Aorta (tissue), 5 donors: Measurements from ENCODE around the gene DNM2. TPM values are rescaled to one million over a fixed set of nuclear protein-coding genes. Genes with fewer than 3 reads are reported as not detected.

Source experiments
- ATAC-seq: fragments of 200-7000 bp; cut with Tn5 transposase; one replicate; pipeline ENCODE4 v1.9.1; 2022; ENCODE audit warnings: moderate library complexity; ENCODE audit not compliant: low FRiP score
- DNase-seq, 2 donors: peaks; one replicate each; pipeline ENCODE4 v3.0.0-alpha.2; 2020
- H3K27ac ChIP-seq, 2 donors: one replicate each; pipeline ENCODE4 v1.5.1; 2013; ENCODE audit warnings: low read length in 2 of 2, mild to moderate bottlenecking in 2 of 2, moderate library complexity in 2 of 2, control low read depth in 1 of 2, inconsistent platforms in 1 of 2, low read depth in 1 of 2
- H3K27me3 ChIP-seq, 2 donors: one replicate each; pipeline ENCODE4 v1.6.1; 2013; ENCODE audit warnings: control low read depth in 1 of 2, low read length in 1 of 2, mild to moderate bottlenecking in 1 of 2, moderate library complexity in 1 of 2; ENCODE audit not compliant: insufficient read depth in 2 of 2, control insufficient read depth in 1 of 2
- H3K36me3 ChIP-seq, 2 donors: one replicate each; pipeline ENCODE4 v1.6.1; 2013; ENCODE audit warnings: control low read depth in 1 of 2, low read length in 1 of 2, mild to moderate bottlenecking in 1 of 2; ENCODE audit not compliant: insufficient read depth in 2 of 2, control insufficient read depth in 1 of 2
- H3K4me1 ChIP-seq, 2 donors: one replicate each; pipeline ENCODE4 v1.6.1; 2013; ENCODE audit warnings: low read length in 2 of 2, control low read depth in 1 of 2, mild to moderate bottlenecking in 1 of 2, moderate library complexity in 1 of 2; ENCODE audit not compliant: insufficient read depth in 2 of 2, control insufficient read depth in 1 of 2
- H3K4me3 ChIP-seq, 2 donors: one replicate each; pipeline ENCODE4 v1.5.1; 2013; ENCODE audit warnings: low read length in 2 of 2, control low read depth in 1 of 2, mild to moderate bottlenecking in 1 of 2
- H3K9me3 ChIP-seq: one replicate; pipeline ENCODE4 v1.6.1; 2013; ENCODE audit warnings: mild to moderate bottlenecking, low read length; ENCODE audit not compliant: control insufficient read depth
- WGBS, 2 donors: extraction: QIAGEN DNeasy Blood & Tissue Kit; methylation state at CpG; one replicate each; pipeline ENCODE4 v1.1.7; 2013; 5-methylcytosine and 5-hydroxymethylcytosine counted together
- intact Hi-C, 2 donors: fragments of 100-400 bp; cut with DNase I; formaldehyde crosslinking; loops; one replicate each; pipeline versions ENCODE4 v1.14.2 to v1.15.0; 2022
- polyA plus RNA-seq, 2 donors: library from polyadenylated mRNA; stranded (reverse); fragments of 200-250 nt; gene quantifications; one replicate each; pipeline ENCODE4 v1.2.3, GENCODE V29; 2013
- total RNA-seq, 2 donors: library from RNA; stranded (reverse); fragmentation: NEBNext Ultra II Directional; extraction: Animal tissue kit (Norgen Biotek cat#: 25700); gene quantifications; one replicate each; pipeline ENCODE4 v1.2.1, GENCODE V29; 2021
- donor health status: healthy with polysubstance abuse.
- donor health status: Bipolar disorder and iron deficiency.
- donor health status: DM: no; HTN: no; CAD: no.
- donor health status: DM: no; HTN: no; CAD: no.
- donor health status: DM: yes; HTN: yes; CAD: no.

The DNM2 gene
- total and polyA plus RNA-seq, 4 donors: 51.7 to 160 (median 104) TPM

DNA sequence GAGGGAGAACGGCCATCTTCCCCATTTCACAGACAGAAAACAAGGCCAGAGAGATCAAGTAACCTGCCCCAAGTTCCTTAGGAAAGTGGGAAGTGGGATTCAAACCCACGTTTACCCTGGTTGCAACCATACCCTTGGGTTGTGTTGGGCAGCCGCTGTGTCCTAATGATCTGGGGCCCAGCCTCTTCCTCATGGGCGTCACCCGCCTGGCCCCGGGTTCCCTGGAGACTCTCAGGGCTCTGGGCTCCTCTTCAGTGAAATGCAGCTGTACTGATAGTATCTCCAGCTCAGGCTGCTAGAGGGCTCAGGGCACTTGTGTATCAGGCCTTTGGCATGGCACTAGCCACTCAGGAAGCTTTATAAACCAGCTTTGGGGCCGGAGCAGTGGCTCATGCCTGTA, 108.4 kb downstream of the DNM2 start:
- intact Hi-C loops: no loop called here
- Histone ChIP-seq H3K4me1 (no peaks in the 10 kb centered on the region), H3K27ac (no peak overlapping the region), H3K9me3 (no peaks in the 10 kb centered on the region), H3K27me3 (no peaks in the 10 kb centered on the region), H3K4me3 (no peak overlapping the region), H3K36me3 (no peaks in the 10 kb centered on the region)
- no peak for ATAC-seq
- 89 to 93% methylated on average over 7 of the region's 7 CpGs for WGBS, 2 donors
- DNase-seq: no peak

DNA sequence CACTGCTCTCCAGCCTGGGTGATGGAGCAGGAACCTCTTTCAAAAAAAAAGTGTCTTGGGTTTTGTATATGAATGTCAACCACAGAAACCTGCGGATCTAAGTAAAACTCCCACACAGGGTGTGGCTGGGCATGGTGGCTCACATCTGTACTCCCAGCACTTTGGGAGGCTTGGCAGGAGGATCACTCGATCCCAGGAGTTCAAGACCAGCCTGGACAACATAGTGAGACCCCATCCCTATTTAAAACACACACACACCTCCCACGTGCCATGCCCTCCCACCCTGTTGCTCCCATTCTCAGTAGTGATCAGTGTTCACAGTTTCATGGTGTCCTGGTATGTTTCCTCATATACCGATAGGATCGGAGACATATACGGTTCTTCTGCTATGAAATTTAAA, 109.0 kb downstream of the DNM2 start:
- Histone ChIP-seq H3K36me3 (no peaks in the 10 kb centered on the region), H3K27ac (no peak overlapping the region), H3K4me3 (no peak overlapping the region), H3K27me3 (no peaks in the 10 kb centered on the region), H3K4me1 (no peaks in the 10 kb centered on the region), H3K9me3 (no peaks in the 10 kb centered on the region)
- WGBS, 2 donors: 89 to 91% methylated on average over 6 of the region's 6 CpGs
- DNase-seq (no peak), ATAC-seq (no peak)
- intact Hi-C loops: no loop called here

DNA sequence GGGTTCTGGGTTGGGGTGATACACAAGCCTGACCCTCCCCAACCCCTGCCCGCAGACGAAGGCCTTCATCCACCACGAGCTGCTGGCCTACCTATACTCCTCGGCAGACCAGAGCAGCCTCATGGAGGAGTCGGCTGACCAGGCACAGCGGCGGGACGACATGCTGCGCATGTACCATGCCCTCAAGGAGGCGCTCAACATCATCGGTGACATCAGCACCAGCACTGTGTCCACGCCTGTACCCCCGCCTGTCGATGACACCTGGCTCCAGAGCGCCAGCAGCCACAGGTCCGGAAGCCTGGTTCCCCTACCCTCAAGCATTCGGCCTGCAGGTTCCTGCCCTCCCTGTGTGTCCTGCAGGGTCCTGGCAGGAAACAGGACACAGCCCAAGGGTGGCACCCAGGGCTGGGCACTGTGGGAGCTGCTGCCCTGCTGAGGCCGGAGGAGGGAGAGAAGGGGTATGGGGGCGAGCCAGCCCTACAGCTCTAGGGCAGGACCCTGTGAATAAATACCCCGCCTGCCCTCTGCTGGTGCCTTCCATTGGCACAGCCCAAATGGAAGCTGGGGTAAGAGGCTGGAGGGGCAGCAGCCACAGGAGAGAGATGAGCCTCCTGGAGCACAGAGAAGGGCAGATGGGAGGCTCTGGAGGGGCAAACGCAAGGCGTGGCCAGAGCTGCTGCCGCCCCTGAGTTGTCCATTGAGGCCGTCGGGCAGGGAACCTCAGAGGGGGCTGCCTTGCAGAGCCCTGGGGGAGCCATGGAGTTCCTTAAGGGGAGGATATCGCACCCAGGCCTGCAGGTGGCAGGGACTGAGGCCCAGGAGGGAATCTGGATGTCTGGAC, 111.3 kb downstream of the DNM2 start:
- Histone ChIP-seq H3K27ac (no peak overlapping the region), H3K4me1 (no peaks in the 10 kb centered on the region), H3K4me3 (no peak overlapping the region), H3K27me3 (no peaks in the 10 kb centered on the region), H3K36me3 (no peaks in the 10 kb centered on the region), H3K9me3 (no peaks in the 10 kb centered on the region)
- intact Hi-C loops: no loop called here
- ATAC-seq (no peak), DNase-seq (no peak)
- 88 to 90% methylated on average over 26 of the region's 26 CpGs for WGBS, 2 donors

DNA sequence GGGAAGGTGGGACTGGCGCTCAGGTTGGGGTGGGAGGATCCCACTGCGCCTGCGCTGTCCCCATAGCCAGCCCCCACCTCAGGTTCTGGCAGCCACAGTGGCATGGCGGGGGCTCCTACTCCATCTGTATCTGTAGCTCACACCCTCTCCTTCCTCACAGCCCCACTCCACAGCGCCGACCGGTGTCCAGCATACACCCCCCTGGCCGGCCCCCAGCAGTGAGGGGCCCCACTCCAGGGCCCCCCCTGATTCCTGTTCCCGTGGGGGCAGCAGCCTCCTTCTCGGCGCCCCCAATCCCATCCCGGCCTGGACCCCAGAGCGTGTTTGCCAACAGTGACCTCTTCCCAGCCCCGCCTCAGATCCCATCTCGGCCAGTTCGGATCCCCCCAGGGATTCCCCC, 112.1 kb downstream of the DNM2 start:
- no peaks in the 10 kb centered on the region for H3K9me3 ChIP-seq
- ATAC-seq (no peak), DNase-seq (no peak)
- H3K4me1 ChIP-seq: no peaks in the 10 kb centered on the region
- no peaks in the 10 kb centered on the region for H3K27me3 ChIP-seq
- 80 to 85% methylated on average over 16 of the region's 16 CpGs for WGBS, 2 donors
- H3K4me3 ChIP-seq: no peak overlapping the region
- no peak overlapping the region for H3K27ac ChIP-seq
- no peaks in the 10 kb centered on the region for H3K36me3 ChIP-seq
- intact Hi-C loops: no loop called here

DNA sequence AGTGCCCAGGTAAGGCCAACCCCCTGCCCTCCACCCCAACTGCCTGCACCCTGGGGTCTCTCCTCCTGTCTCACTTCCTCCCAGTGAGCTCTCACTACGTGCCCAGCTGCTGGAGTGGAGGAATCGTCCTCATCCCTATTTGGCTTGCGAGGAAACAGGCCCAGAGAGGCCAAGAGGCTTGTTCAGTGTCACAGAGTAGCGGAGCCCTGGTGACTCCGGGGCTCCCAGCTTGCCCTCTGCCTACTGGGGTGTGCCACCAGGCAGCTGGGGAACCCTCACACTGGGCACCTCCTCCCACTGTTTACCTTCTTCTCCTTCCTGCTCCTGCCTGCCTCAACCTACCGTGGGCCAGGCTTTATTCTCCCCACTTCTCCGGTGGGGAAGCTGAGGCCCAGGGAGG, 112.5 kb downstream of the DNM2 start:
- H3K27ac ChIP-seq: no peak overlapping the region
- H3K9me3 ChIP-seq: no peaks in the 10 kb centered on the region
- H3K4me3 ChIP-seq: no peak overlapping the region
- no peak for DNase-seq
- intact Hi-C loops: no loop called here
- WGBS, 2 donors: 83 to 84% methylated on average over 5 to 7 of the region's 7 CpGs
- no peak for ATAC-seq
- no peaks in the 10 kb centered on the region for H3K27me3 ChIP-seq
- H3K4me1 ChIP-seq: no peaks in the 10 kb centered on the region
- no peaks in the 10 kb centered on the region for H3K36me3 ChIP-seq

DNA sequence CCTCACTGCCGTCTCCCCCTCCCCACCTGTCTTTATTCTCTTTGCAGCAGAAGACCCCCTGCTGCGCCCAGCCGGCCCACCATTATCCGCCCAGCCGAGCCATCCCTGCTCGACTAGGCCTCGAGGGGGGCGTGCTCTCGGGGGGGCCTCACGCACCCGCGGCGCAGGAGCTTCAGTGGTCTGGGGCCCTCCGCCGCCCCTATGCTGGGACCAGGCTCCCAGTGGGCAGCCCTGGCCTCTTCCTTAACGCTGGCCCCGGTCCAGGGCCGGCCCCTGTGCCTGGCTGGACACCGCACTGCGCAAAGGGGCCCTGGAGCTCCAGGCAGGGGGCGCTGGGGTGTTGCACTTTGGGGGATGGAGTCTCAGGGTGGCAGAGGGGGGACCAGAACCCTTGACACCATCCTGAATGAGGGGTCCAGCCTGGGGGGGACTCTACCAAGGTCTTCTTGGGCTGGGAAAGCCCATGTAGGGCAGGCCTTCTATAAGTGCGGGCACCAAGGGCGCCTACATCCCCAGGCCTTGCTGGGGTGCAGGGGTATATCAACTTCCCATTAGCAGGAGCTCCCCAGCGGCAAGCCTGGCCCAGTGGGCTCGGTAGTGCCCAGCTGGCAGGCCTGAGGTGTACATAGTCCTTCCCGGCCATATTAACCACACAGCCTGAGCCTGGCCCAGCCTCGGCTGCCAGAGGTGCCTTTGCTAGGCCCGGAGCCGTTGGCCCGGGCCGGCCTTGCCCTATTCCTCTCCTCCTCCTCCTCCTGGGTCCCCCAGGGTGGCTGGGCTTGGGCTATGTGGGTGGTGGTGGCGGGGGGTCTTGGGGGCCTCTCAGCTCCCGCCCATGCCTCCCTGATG, 113.3 kb downstream of the DNM2 start:
- intact Hi-C loops: no loop called here
- H3K27ac ChIP-seq: no peak overlapping the region
- WGBS, 2 donors: 83 to 86% methylated on average over 32 to 33 of the region's 33 CpGs

DNA sequence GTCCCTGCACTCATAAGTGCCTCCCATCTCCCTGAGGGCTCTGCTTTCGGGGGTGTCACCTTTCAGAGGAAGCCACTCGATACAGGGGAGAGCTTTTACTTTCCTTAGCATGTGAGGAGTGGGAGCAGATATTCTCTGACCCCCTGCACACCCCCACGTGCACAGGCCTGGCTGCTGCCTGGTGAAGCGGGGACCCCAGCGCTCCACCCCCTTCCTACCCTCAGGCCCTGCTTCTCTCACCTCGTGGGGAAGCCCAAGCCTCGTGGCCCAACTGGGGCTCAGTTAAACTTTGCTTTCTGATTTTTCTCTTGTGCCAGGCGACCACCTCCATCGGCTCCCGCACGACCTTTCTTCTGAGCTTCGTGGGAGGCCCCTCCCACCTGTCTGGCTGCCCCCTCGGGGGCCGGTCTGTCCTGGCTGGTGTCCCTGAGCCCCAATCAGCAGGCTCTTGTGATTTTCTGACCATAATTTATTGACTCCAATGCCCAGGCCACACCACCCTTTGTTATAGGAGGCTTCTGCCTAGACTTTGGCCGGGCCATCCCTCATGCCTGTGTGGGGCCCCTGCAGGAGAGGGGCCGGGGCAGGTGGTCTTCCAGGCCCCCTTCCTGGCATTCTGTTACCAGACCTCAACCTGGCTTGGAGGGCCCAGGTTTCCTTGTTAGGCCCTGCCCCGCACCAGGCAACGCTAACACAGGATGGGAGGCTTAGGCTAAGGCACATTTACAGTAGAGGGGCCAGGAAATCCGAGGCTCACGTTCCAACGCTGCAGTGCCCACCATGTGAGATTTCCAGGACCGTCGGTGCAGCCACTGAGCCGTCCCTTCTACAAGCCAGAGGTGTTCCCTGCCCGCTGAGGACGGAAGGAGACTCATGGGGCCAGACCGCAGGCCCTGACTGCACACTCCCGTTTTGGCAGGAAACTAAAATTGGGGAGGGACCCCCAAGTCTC, 114.4 kb downstream of the DNM2 start:
- 75 to 76% methylated on average over 28 of the region's 28 CpGs for WGBS, 2 donors
- H3K9me3 ChIP-seq: no peaks in the 10 kb centered on the region
- no peak for ATAC-seq
- no peak for DNase-seq
- intact Hi-C loops: no loop called here
- H3K4me1 ChIP-seq: no peaks in the 10 kb centered on the region
- H3K27ac ChIP-seq: no peak overlapping the region
- H3K27me3 ChIP-seq: no peaks in the 10 kb centered on the region
- no peak overlapping the region for H3K4me3 ChIP-seq
- H3K36me3 ChIP-seq: no peaks in the 10 kb centered on the region

More for the DNA sequence above, 113.3 kb downstream of the DNM2 start:
- H3K4me3 ChIP-seq: no peak overlapping the region
- H3K27me3 ChIP-seq: no peaks in the 10 kb centered on the region
- no peaks in the 10 kb centered on the region for H3K4me1 ChIP-seq
- DNase-seq (no peak), ATAC-seq (no peak)
- no peaks in the 10 kb centered on the region for H3K36me3 ChIP-seq
- H3K9me3 ChIP-seq: no peaks in the 10 kb centered on the region

DNA sequence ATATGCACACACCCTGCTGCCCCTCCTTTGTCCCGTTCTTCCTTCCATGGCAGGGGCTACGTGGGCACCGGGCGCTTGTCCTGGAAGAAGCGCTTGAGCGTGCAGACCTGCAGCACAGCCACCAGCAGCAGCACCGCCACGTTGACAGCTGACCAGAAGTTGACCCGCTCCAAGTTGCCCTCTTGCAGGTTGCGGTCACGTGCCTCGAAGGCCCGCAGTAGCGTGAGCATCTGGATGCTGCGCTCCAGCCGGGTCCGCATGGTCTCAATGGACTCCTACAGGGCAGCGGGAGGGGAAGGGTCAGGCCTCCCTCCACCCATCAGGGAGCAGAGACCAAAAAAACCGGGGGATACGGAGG, 115.0 kb downstream of the DNM2 start:
- no peak overlapping the region for H3K4me3 ChIP-seq
- no peaks in the 10 kb centered on the region for H3K9me3 ChIP-seq
- no peaks in the 10 kb centered on the region for H3K36me3 ChIP-seq
- 75 to 79% methylated on average over 18 to 20 of the region's 20 CpGs for WGBS, 2 donors
- no peaks in the 10 kb centered on the region for H3K4me1 ChIP-seq
- intact Hi-C loops: no loop called here
- peak in 1 of 2 donors; percentile 47 for DNase-seq
- ATAC-seq: no peak
- no peaks in the 10 kb centered on the region for H3K27me3 ChIP-seq
- H3K27ac ChIP-seq: no peak overlapping the region
